ENCODE data around the gene CLDN3. TPM values are rescaled to one million over a fixed set of nuclear protein-coding genes. Genes with fewer than 3 reads are reported as not detected.

CLDN3 gene
- total and polyA plus RNA-seq, 9 of the 15 experiments (the other 6 are each of a cell fraction or from before 2014, with no cell fraction given) = 0.29 TPM; not detected in 8

- no peak for TF ChIP-seq ZBTB34 (CRISPR knock-in tag; IDR thresholded peaks at IDR 0.05)
- TF ChIP-seq FOXJ3 (CRISPR knock-in tag; IDR thresholded peaks at IDR 0.05) = no peak
- no peak for TF ChIP-seq EWSR1 (IDR thresholded peaks at IDR 0.05; ENCODE audit: borderline replicate concordance, low read depth, partially characterized antibody)
- no peak for TF ChIP-seq ZNF212 (CRISPR knock-in tag; IDR thresholded peaks at IDR 0.05)
- no peak for TF ChIP-seq DIDO1 (tag; IDR thresholded peaks at IDR 0.05; ENCODE audit: low read depth)
- TF ChIP-seq SIRT6 (IDR thresholded peaks at IDR 0.05; ENCODE audit: low read depth, low read length) = no peak
- TF ChIP-seq MEF2D (tag; conservative IDR thresholded peaks at IDR 0.05; ENCODE audit: low read depth) = no peak
- no peak for TF ChIP-seq ZMIZ1 (IDR thresholded peaks at IDR 0.05; ENCODE audit: low read depth in 2 of 2, low read length in 2 of 2)
- TF ChIP-seq NCOA6 (IDR thresholded peaks at IDR 0.05) = no peak
- no peak for TF ChIP-seq CREB5 (CRISPR knock-in tag; IDR thresholded peaks at IDR 0.05)
- TF ChIP-seq NCOA2 (IDR thresholded peaks at IDR 0.05; ENCODE audit: partially characterized antibody in 2 of 2) = no peak
- no peak for TF ChIP-seq IRF9 (tag; IDR thresholded peaks at IDR 0.05)
- no peak for TF ChIP-seq ZC3H8 (IDR thresholded peaks at IDR 0.05)
- no peak for TF ChIP-seq ERF (CRISPR knock-in tag; IDR thresholded peaks at IDR 0.05)
Measured at GRCh38 chr7:73811760-73812168, 41.7 kb upstream of the CLDN3 start (continued).
